Gastroesophageal sphincter (tissue), 3 donors: ENCODE results near the gene TAT.

Source experiments
- CTCF ChIP-seq, 4 experiments: fragments of 200-600 bp in 2 of 4; fragments of 450-650 bp in 2 of 4; sonication (generic) in 1 of 4; IDR thresholded peaks; one replicate each; pipeline ENCODE4 v1.5.1; 2017 to 2019; ENCODE audit warnings: antibody characterized with exemption in 4 of 4, mild to moderate bottlenecking in 2 of 4, moderate library complexity in 2 of 4
- POLR2A ChIP-seq, 2 donors: fragments of 450-650 bp; IDR thresholded peaks; one replicate each; pipeline ENCODE4 v1.6.1; 2017; ENCODE audit warnings: antibody characterized with exemption in 2 of 2, mild to moderate bottlenecking in 2 of 2, moderate library complexity in 1 of 2
- POLR2AphosphoS5 ChIP-seq: sonication (generic); formaldehyde crosslinking; IDR thresholded peaks from one replicate; pipeline ENCODE4 v1.6.1; 2017; ENCODE audit warnings: antibody characterized with exemption

- TF ChIP-seq CTCF (IDR thresholded peaks at IDR 0.05), result no peak
- TF ChIP-seq POLR2A (IDR thresholded peaks at IDR 0.05), result no peak
- no peak for TF ChIP-seq POLR2AphosphoS5
Measured at GRCh38 chr16:71572497-71573116, 4.3 kb downstream of the TAT start.
